Left lung (tissue), 10 donors: ENCODE data around the gene ETNK1. TPM values are rescaled to one million over a fixed set of nuclear protein-coding genes. Genes with fewer than 3 reads are reported as not detected.

Source experiments
- ATAC-seq: fragments of 200-7000 bp; cut with Tn5 transposase; one replicate; pipeline ENCODE4 v1.9.1; 2020; ENCODE audit warnings: moderate library complexity
- DNase-seq, 4 donors: peaks; one replicate each; pipeline ENCODE4 v3.0.0-alpha.2; 2013 to 2020
- H3K27ac ChIP-seq, 2 donors: fragments of 200-600 bp; sonication (generic) in 1 of 2; one replicate each; pipeline versions ENCODE4 v1.5.0 to v1.8.0; 2020 to 2021
- H3K27me3 ChIP-seq, 2 donors: fragments of 200-600 bp; sonication (generic) in 1 of 2; one replicate each; pipeline versions ENCODE4 v1.5.0 to v1.8.0; 2020 to 2021
- H3K36me3 ChIP-seq, 2 donors: fragments of 200-600 bp; sonication (generic) in 1 of 2; one replicate each; pipeline versions ENCODE4 v1.5.0 to v1.8.0; 2020 to 2021
- H3K4me1 ChIP-seq, 2 donors: fragments of 200-600 bp; one replicate each; pipeline ENCODE4 v1.8.0; 2021
- H3K4me3 ChIP-seq, 2 donors: fragments of 200-600 bp; sonication (generic) in 1 of 2; one replicate each; pipeline versions ENCODE4 v1.5.0 to v1.8.0; 2020 to 2021; ENCODE audit warnings: mild to moderate bottlenecking in 1 of 2
- H3K9me3 ChIP-seq, 2 donors: fragments of 200-600 bp; sonication (generic) in 1 of 2; one replicate each; pipeline versions ENCODE4 v1.5.0 to v1.8.0; 2020 to 2021
- CTCF ChIP-seq, 2 donors: fragments of 200-600 bp; sonication (generic) in 1 of 2; IDR thresholded peaks; one replicate each; pipeline versions ENCODE4 v1.5.0 to v1.8.0; 2021; ENCODE audit warnings: antibody characterized with exemption in 2 of 2
- intact Hi-C, 2 donors: fragments of 100-400 bp; cut with DNase I; formaldehyde crosslinking; loops; one replicate each; pipeline versions ENCODE4 v1.11.2 to v1.14.2; 2022
- polyA plus RNA-seq, 6 donors: library from polyadenylated mRNA; unstranded; fragments of 120-200 nt; gene quantifications; one replicate each; pipeline ENCODE4 v1.2.1, GENCODE V29; 2013; ENCODE audit not compliant: insufficient read length in 6 of 6
- total RNA-seq, 2 donors: library from RNA; stranded (reverse); fragmentation: NEBNext Ultra II Directional; extraction: Animal tissue kit (Norgen Biotek cat#: 25700); gene quantifications; one replicate each; pipeline ENCODE4 v1.2.1, GENCODE V29; 2021
- donor health status: DM: no; HTN: yes; CAD: no.
- donor health status: DM: no; HTN: no; CAD: no.

ETNK1 gene
- total and polyA plus RNA-seq, 8 donors = 55.4 to 73.7 (median 67.3) TPM

- Histone ChIP-seq H3K36me3 (no peaks in the 10 kb centered on the region), H3K4me1 (peaks cover 15 to 57% of the 10 kb centered on the region in 2 donors), H3K9me3 (no peaks in the 10 kb centered on the region), H3K4me3 (peak overlapping the region in 1 of 2 donors; percentile 72), H3K27ac (peak overlapping the region in 1 of 2 donors; percentile 34), H3K27me3 (no peaks in the 10 kb centered on the region)
- intact Hi-C loops = no loop called here
- no peak for ATAC-seq
- DNase-seq = no peak
- TF ChIP-seq CTCF (IDR thresholded peaks at IDR 0.05) = no peak
Measured at GRCh38 chr12:22628228-22628627, 3.3 kb downstream of the ETNK1 start.

GRCh38 chr12:22631863-22632463, 7.0 kb downstream of the ETNK1 start:
- H3K9me3 ChIP-seq = no peaks in the 10 kb centered on the region
- no peaks in the 10 kb centered on the region for H3K36me3 ChIP-seq
- peaks cover 15 to 47% of the 10 kb centered on the region in 2 donors for H3K4me1 ChIP-seq
- H3K27ac ChIP-seq = no peak overlapping the region
- TF ChIP-seq CTCF (IDR thresholded peaks at IDR 0.05) = peak; percentile 6 to 67
- ATAC-seq = peak; percentile 23
- intact Hi-C loops = no loop called here
- no peak for DNase-seq
- no peaks in the 10 kb centered on the region for H3K27me3 ChIP-seq
- H3K4me3 ChIP-seq = no peak overlapping the region

GRCh38 chr12:22634883-22635282, 9.9 kb downstream of the ETNK1 start:
- intact Hi-C loops = no loop called here
- H3K36me3 ChIP-seq = no peaks in the 10 kb centered on the region
- no peak overlapping the region for H3K27ac ChIP-seq
- TF ChIP-seq CTCF (IDR thresholded peaks at IDR 0.05) = no peak
- H3K4me1 ChIP-seq = peaks cover 0 to 18% of the 10 kb centered on the region in 2 donors
- ATAC-seq = no peak
- H3K27me3 ChIP-seq = no peaks in the 10 kb centered on the region
- H3K9me3 ChIP-seq = no peaks in the 10 kb centered on the region
- no peak for DNase-seq
- no peak overlapping the region for H3K4me3 ChIP-seq

- Histone ChIP-seq H3K4me1 (peaks cover 0 to 17% of the 10 kb centered on the region in 2 donors), H3K27ac (no peak overlapping the region), H3K27me3 (no peaks in the 10 kb centered on the region), H3K4me3 (no peak overlapping the region), H3K9me3 (no peaks in the 10 kb centered on the region), H3K36me3 (no peaks in the 10 kb centered on the region)
- ATAC-seq = no peak
- no peak for DNase-seq
- TF ChIP-seq CTCF (IDR thresholded peaks at IDR 0.05) = no peak
- intact Hi-C loops = no loop called here
Measured at GRCh38 chr12:22635812-22636211, 10.8 kb downstream of the ETNK1 start.

GRCh38 chr12:22640851-22641250, 15.9 kb downstream of the ETNK1 start:
- no peaks in the 10 kb centered on the region for H3K9me3 ChIP-seq
- DNase-seq (no peak), ATAC-seq (no peak)
- H3K27me3 ChIP-seq = no peaks in the 10 kb centered on the region
- H3K4me3 ChIP-seq = no peak overlapping the region
- TF ChIP-seq CTCF (IDR thresholded peaks at IDR 0.05) = no peak
- intact Hi-C loops = no loop called here
- no peak overlapping the region for H3K27ac ChIP-seq
- H3K4me1 ChIP-seq = peaks cover 3 to 12% of the 10 kb centered on the region in 2 donors
- peaks cover 0 to 8% of the 10 kb centered on the region in 2 donors for H3K36me3 ChIP-seq
